Endothelial cell of umbilical vein (primary cell): ENCODE results near the gene GLRA1. TPM values are rescaled to one million over a fixed set of nuclear protein-coding genes. Genes with fewer than 3 reads are reported as not detected.

Experiments
- BruUV-seq: library from RNA; stranded (reverse); fragments of 400-500 nt; replicated peaks from 2 replicates; lab custom pipeline; 2021; lab: Mats Ljungman, UMichigan
- CTCF ChIA-PET: fragments of 300-600, 350-600 bp; sonication (Branson Sonifier 250); formaldehyde crosslinking; loops from one replicate; lab custom pipeline; 2021; ENCODE audit warnings: antibody characterized with exemption, inconsistent platforms; lab: Charles Lee
- POLR2A ChIA-PET: fragments of 300-600, 350-600 bp; sonication (Branson Sonifier 250); formaldehyde crosslinking; loops from one replicate; lab custom pipeline; 2021; ENCODE audit warnings: antibody characterized with exemption, inconsistent platforms; lab: Charles Lee
- DNase-seq: peaks from one replicate; pipeline ENCODE4 v3.0.0-alpha.2; 2011; ENCODE audit warnings: low read depth, low spot score
- FAIRE-seq: peaks from 2 replicates; lab custom pipeline; 2011; peaks lifted over from hg19 to GRCh38; lab: Jason Lieb, UNC
- H2AFZ ChIP-seq: 2 replicates; pipeline ENCODE4 v1.6.0; 2012; ENCODE audit warnings: low read depth, low read length, control low read depth, inconsistent platforms
- H3K27ac ChIP-seq: 2 replicates; pipeline ENCODE4 v1.5.1; 2011; ENCODE audit warnings: low read depth, mild to moderate bottlenecking, control low read depth, low read length, moderate library complexity; ENCODE audit not compliant: insufficient read depth
- H3K27me3 ChIP-seq, 2 experiments: 2 replicates each; pipeline versions ENCODE4 v1.6.0 to v1.6.1; 2011; ENCODE audit warnings: low read length in 2 of 2, mixed read lengths in 1 of 2; ENCODE audit not compliant: control insufficient read depth in 2 of 2, insufficient read depth in 2 of 2
- H3K36me3 ChIP-seq, 2 experiments: 2 replicates in 1 of 2; 3 replicates in 1 of 2; pipeline ENCODE4 v1.5.1; 2011; ENCODE audit warnings: low read length in 2 of 2, mild to moderate bottlenecking in 1 of 2, moderate library complexity in 1 of 2; ENCODE audit not compliant: control insufficient read depth in 2 of 2, insufficient read depth in 2 of 2; ENCODE audit errors: extremely low read depth in 1 of 2
- H3K4me1 ChIP-seq: 3 replicates; pipeline ENCODE4 v1.5.1; 2011; ENCODE audit warnings: mild to moderate bottlenecking, low read length; ENCODE audit not compliant: control insufficient read depth, insufficient read depth; ENCODE audit errors: extremely low read depth
- H3K4me2 ChIP-seq: 2 replicates; pipeline ENCODE4 v1.6.1; 2011; ENCODE audit warnings: low read length, control low read depth, mixed read lengths; ENCODE audit not compliant: insufficient read depth
- H3K4me3 ChIP-seq, 3 experiments: fragments of 200-600 bp in 1 of 3; sonication (generic), shearing (Covaris generic) in 1 of 3; replicated peaks in 1 of 3; 2 replicates each; pipeline ENCODE4 v1.5.1; 2011 to 2016; ENCODE audit warnings: control low read depth in 3 of 3, low read length in 3 of 3, mild to moderate bottlenecking in 2 of 3, inconsistent platforms in 1 of 3, low read depth in 1 of 3, moderate library complexity in 1 of 3; ENCODE audit not compliant: insufficient read depth in 1 of 3
- H3K79me2 ChIP-seq: 2 replicates; pipeline ENCODE4 v1.6.0; 2012; ENCODE audit warnings: low read length, inconsistent platforms; ENCODE audit not compliant: control insufficient read depth, insufficient read depth
- H3K9ac ChIP-seq: replicated peaks from 2 replicates; pipeline ENCODE3; 2011; ENCODE audit warnings: low read length, control low read depth; ENCODE audit not compliant: insufficient read depth; ENCODE audit errors: extremely low read depth
- H3K9me1 ChIP-seq: replicated peaks from 3 replicates; pipeline ENCODE4 v1.6.0; 2011; ENCODE audit warnings: mild to moderate bottlenecking, low read length; ENCODE audit not compliant: control insufficient read depth, insufficient read depth; ENCODE audit errors: extremely low read depth
- H3K9me3 ChIP-seq: replicated peaks from 2 replicates; pipeline ENCODE4 v1.5.1; 2012; ENCODE audit warnings: low read length, inconsistent platforms; ENCODE audit not compliant: control insufficient read depth, insufficient read depth
- H4K20me1 ChIP-seq: replicated peaks from 2 replicates; pipeline ENCODE3; 2011; ENCODE audit warnings: mild to moderate bottlenecking, low read length; ENCODE audit not compliant: control insufficient read depth, insufficient read depth; ENCODE audit errors: extremely low read depth
- CTCF ChIP-seq, 2 donors: IDR thresholded peaks; 1 replicate in 1 of 2; 2 replicates in 1 of 2; pipeline ENCODE4 v1.5.1; 2011; ENCODE audit warnings: low read length in 2 of 2, mild to moderate bottlenecking in 2 of 2, moderate library complexity in 2 of 2, control low read depth in 1 of 2, inconsistent platforms in 1 of 2, low read depth in 1 of 2; ENCODE audit not compliant: insufficient read depth in 1 of 2; ENCODE audit errors: extremely low read depth in 1 of 2
- EZH2 ChIP-seq: IDR thresholded peaks from 2 replicates; pipeline ENCODE4 v1.6.1; 2012; ENCODE audit warnings: borderline replicate concordance, low read depth, mild to moderate bottlenecking, moderate library complexity, low read length, inconsistent platforms; ENCODE audit not compliant: severe bottlenecking
- FOS ChIP-seq: IDR thresholded peaks from 2 replicates; pipeline ENCODE4 v1.6.1; 2011; ENCODE audit warnings: mild to moderate bottlenecking, low read length, moderate library complexity, borderline replicate concordance; ENCODE audit not compliant: insufficient read depth
- GATA2 ChIP-seq: IDR thresholded peaks from 2 replicates; pipeline ENCODE4 v1.7.0; 2011; ENCODE audit warnings: low read depth, mild to moderate bottlenecking, moderate library complexity, mixed read lengths, low read length; ENCODE audit not compliant: insufficient read length, insufficient read depth
- JUN ChIP-seq: IDR thresholded peaks from 2 replicates; pipeline ENCODE4 v1.6.1; 2011; ENCODE audit warnings: borderline replicate concordance, low read depth; ENCODE audit not compliant: insufficient read length, insufficient read depth
- MAX ChIP-seq: IDR thresholded peaks from 2 replicates; pipeline ENCODE4 v1.6.1; 2011; ENCODE audit not compliant: insufficient read depth, insufficient read length
- MYC ChIP-seq: IDR thresholded peaks from one replicate; pipeline ENCODE4 v1.6.1; 2011; ENCODE audit warnings: mild to moderate bottlenecking, low read depth, low read length
- POLR2A ChIP-seq: IDR thresholded peaks from 2 replicates; pipeline ENCODE4 v1.6.1; 2012; ENCODE audit warnings: low read depth, mild to moderate bottlenecking, control low read depth, low read length
- POLR2AphosphoS5 ChIP-seq: IDR thresholded peaks from 2 replicates; pipeline ENCODE4 v1.6.1; 2012; ENCODE audit warnings: low read depth, mild to moderate bottlenecking, control low read depth, low read length, moderate library complexity; ENCODE audit not compliant: insufficient read depth
- dilution Hi-C: fragments of 300-500 bp; cut with MboI; formaldehyde crosslinking; loops from one replicate; pipeline ENCODE4 v1.15.0; 2019; ENCODE audit warnings: low sequenced_read_pairs; ENCODE audit not compliant: extremely low pct_ligation_motif_present
- intact Hi-C: fragments of 100-400 bp; cut with micrococcal nuclease; formaldehyde crosslinking; loops from one replicate; pipeline ENCODE4 v1.10.0; 2022
- polyA plus RNA-seq, 4 experiments: library from polyadenylated mRNA; depleted of rRNA in 3 of 4; stranded (reverse) in 3 of 4; unstranded in 1 of 4; fragments of >200 nt; gene quantifications; 2 replicates each; pipeline versions ENCODE4 v1.2.1 to v1.2.3, GENCODE V29; 2011 to 2012; ENCODE audit warnings: missing spikeins in 1 of 4
- total RNA-seq: library from RNA; stranded (reverse); gene quantifications from 2 replicates; pipeline ENCODE4 v1.2.3, GENCODE V29; 2021

Gene GLRA1
- total and polyA plus RNA-seq, 2 donors (not counting 3 experiments of a cell fraction or from before 2014, with no cell fraction given) = not detected

- TF ChIP-seq CTCF (IDR thresholded peaks at IDR 0.05; ENCODE audit: extremely low read depth in 1 of 2, insufficient read depth in 1 of 2, low read depth in 1 of 2, low read length in 2 of 2) (no peak), EZH2 (no peak), JUN (no peak), MYC (no peak), POLR2A (no peak), GATA2 (no peak), FOS (no peak), MAX (no peak), POLR2AphosphoS5 (no peak)
- Histone ChIP-seq H3K4me3 (no peak overlapping the region), H3K79me2 (no peaks in the 10 kb centered on the region), H3K4me2 (no peak overlapping the region), H3K4me1 (no peaks in the 10 kb centered on the region), H3K27me3 (no peaks in the 10 kb centered on the region), H3K27ac (no peak overlapping the region), H3K36me3 (no peaks in the 10 kb centered on the region), H4K20me1 (no peaks in the 10 kb centered on the region), H3K9me3 (no peaks in the 10 kb centered on the region), H3K9ac (no peak overlapping the region), H3K9me1 (no peaks in the 10 kb centered on the region), H2AFZ (no peak overlapping the region)
- no peak for FAIRE-seq
- ChIA-PET POLR2A (no interaction called here), CTCF (no interaction called here)
- no TSS peak for BruUV-seq
- no peak for DNase-seq
- intact Hi-C loops (no loop called here), dilution Hi-C loops (no loop called here)
Observed at GRCh38 chr5:151870271-151870670, 54.4 kb downstream of the GLRA1 start.
